Left kidney (tissue), 2 donors: ENCODE results near the gene OLIG3. TPM values are rescaled to one million over a fixed set of nuclear protein-coding genes. Genes with fewer than 3 reads are reported as not detected.

Experiments used
- DNase-seq: peaks from one replicate; pipeline ENCODE4 v3.0.0-alpha.2; 2013
- polyA plus RNA-seq: library from polyadenylated mRNA; unstranded; fragments of 120-200 nt; gene quantifications from one replicate; pipeline ENCODE4 v1.2.1, GENCODE V29; 2013; ENCODE audit not compliant: insufficient read length

The OLIG3 gene
- polyA plus RNA-seq, 1 donor, result not detected

- no peak for DNase-seq
Observed at GRCh38 chr6:137496368-137496767, 2.2 kb upstream of the OLIG3 start.

- DNase-seq, result no peak
Observed at GRCh38 chr6:137495703-137496336, 1.6 kb upstream of the OLIG3 start.

GRCh38 chr6:137494988-137495702 is 951 bp upstream of the OLIG3 start:
- DNase-seq, result no peak

GRCh38 chr6:137493218-137494038 is 766 bp downstream of the OLIG3 start:
- no peak for DNase-seq

GRCh38 chr6:137492289-137493217 is 1.6 kb downstream of the OLIG3 start:
- no peak for DNase-seq

- DNase-seq, result no peak
Observed at GRCh38 chr6:137491478-137491877, 2.7 kb downstream of the OLIG3 start.

- DNase-seq, result no peak
Observed at GRCh38 chr6:137490961-137491360, 3.2 kb downstream of the OLIG3 start.

GRCh38 chr6:137490006-137490905 is 3.9 kb downstream of the OLIG3 start:
- no peak for DNase-seq

- no peak for DNase-seq
Observed at GRCh38 chr6:137489046-137490005, 4.9 kb downstream of the OLIG3 start.

- DNase-seq, result no peak
Observed at GRCh38 chr6:137488150-137489045, 5.8 kb downstream of the OLIG3 start.

GRCh38 chr6:137487869-137488149 is 6.4 kb downstream of the OLIG3 start:
- no peak for DNase-seq

- no peak for DNase-seq
Observed at GRCh38 chr6:137487181-137487868, 6.9 kb downstream of the OLIG3 start.

- no peak for DNase-seq
Observed at GRCh38 chr6:137486416-137486815, 7.8 kb downstream of the OLIG3 start.

- DNase-seq, result no peak
Observed at GRCh38 chr6:137480431-137480830, 13.8 kb downstream of the OLIG3 start.

- no peak for DNase-seq
Observed at GRCh38 chr6:137475103-137475502, 19.1 kb downstream of the OLIG3 start.

- DNase-seq, result no peak
Observed at GRCh38 chr6:137473598-137473997, 20.6 kb downstream of the OLIG3 start.

- DNase-seq, result no peak
Observed at GRCh38 chr6:137472641-137473137, 21.5 kb downstream of the OLIG3 start.

- DNase-seq, result no peak
Observed at GRCh38 chr6:137471986-137472385, 22.2 kb downstream of the OLIG3 start.
